Stimulated activated CD8-positive, alpha-beta memory T cell treated with anti-CD3 and anti-CD28 coated beads, Interleukin-4, amount 100 ng/mL, for 1 hour (primary cell): ENCODE results near the gene ZNF215.
"Not testable (repeated sequence)": the region's sequence is repeated elsewhere in the genome, so short reads cannot be mapped to it uniquely, and the experiment has no call there.

ENCODE experiments used
- DNase-seq, 2 donors: peaks; one replicate each; pipeline ENCODE4 v3.0.0-alpha.2; 2020; ENCODE audit warnings: low read depth in 2 of 2, low spot score in 1 of 2

ZNF215 gene

GRCh38 chr11:6932145-6932544, 5.9 kb downstream of the ZNF215 start:
- no peak for DNase-seq

- no peak for DNase-seq
Measured at GRCh38 chr11:6941970-6942369, 15.7 kb downstream of the ZNF215 start.

DNA sequence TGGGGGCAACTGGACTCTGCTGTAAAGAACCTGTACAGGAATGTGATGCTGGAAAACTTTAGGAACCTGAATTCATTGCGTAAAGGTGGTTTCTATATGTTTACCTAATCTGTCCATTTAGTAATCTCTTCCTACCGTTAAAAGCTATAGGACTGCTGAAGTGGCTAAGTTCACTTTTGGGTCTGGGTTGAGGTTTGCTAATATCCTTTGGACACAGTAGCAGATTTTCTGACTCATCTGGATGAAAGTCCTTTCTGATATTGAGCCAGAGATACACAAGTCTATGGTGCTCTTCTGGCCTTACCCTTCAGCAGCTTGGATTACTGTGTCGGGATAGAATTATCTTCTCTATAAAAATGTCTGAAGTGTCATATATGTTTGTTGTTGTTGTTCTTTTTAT, 16.9 kb downstream of the ZNF215 start:
- DNase-seq, result no peak

DNA sequence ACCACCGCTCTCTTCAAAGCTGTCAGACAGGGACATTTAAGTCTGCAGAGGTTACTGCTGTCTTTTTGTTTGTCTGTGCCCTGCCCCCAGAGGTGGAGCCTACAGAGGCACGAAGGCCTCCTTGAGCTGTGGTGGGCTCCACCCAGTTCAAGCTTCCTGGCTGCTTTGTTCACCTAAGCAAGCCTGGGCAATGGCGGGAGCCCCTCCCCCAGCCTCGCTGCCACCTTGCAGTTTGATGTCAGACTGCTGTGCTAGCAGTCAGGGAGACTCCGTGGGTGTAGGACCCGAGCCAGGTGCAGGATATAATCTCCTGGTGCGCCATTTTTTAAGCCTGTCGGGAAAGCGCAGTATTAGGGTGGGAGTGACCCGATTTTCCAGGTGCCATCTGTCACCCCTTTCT, 28.0 kb downstream of the ZNF215 start:
- DNase-seq, result not testable (repeated sequence)

GRCh38 chr11:6962141-6962540, 35.9 kb downstream of the ZNF215 start:
- DNase-seq, result no peak

DNA sequence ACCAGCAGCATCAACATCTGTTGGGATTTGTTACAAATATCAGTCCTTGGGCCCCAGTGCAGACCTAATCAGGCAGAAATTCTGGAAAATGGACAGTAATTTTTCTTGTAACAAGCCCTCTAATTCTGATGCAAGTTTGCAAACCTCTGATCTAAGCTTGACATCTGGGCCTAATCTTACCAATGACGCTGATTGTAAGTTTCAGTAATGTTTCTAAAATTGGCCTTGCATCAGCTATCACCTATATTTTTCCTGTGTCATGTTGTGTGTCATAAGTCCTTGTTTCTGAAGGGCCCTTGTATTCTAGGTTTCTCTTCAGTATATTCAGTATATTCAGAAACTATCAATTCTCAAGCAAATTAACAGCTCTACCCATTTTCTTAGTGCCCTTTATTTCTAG, 36.4 kb downstream of the ZNF215 start:
- no peak for DNase-seq

DNA sequence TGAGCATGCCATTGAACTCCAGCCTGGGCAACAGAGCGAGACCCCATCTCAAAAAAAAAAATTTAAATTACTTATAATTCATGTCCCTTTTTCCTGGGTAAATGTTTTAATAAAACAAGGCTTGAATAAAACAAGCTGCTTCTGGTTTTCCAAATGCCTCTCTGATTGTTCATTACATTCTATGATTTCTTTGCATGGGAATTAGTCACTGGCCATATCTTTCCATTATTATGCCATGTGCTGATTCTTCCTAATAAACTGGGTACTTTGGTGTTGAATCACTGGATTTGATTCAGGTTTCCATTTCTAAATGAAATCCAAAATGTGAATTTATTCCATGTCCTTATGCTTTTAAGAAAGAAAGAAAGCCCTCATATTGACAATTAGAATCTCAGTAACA, 42.6 kb downstream of the ZNF215 start:
- DNase-seq, result no peak

- DNase-seq, result not testable (repeated sequence)
Measured at GRCh38 chr11:6969854-6970253, 43.6 kb downstream of the ZNF215 start.

DNA sequence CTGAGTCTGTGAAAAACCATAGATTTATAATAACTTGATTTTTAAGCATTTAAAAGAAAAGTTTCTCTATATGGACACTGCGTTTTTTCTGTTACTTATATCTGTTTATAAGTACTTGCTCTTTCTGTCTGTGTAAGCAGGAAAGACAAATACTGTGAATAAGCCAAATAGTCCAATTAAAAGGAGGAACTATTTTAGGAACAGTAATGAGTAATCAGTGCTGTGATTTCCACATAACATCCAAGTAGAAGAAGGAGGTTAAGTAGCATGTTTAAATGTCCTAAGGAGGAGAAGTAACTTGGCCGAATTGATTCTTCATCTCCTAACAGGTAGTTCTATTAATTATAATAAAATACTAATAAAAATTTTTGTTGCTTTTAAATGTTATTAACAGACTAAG, 53.1 kb downstream of the ZNF215 start:
- no peak for DNase-seq

- DNase-seq, result no peak
Measured at GRCh38 chr11:6986487-6986886, 60.3 kb downstream of the ZNF215 start.

DNA sequence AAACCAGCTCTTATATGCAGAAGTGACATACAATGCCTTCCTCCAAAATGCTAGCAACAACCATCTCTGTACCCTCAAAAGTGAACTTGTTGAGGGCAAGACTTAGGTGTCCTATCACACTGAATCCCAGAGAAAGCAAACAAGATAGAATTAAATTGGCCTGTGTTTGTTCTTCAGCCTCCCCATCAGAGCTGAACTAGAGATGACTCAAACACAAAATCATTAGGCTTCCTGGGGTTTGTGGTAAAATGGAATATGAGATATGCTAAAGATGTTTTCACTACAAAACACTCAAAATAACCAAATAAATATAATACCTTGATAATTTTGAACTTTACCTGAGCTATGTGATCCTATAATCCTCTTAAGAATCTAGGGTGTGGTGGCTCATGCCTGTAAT, 62.3 kb downstream of the ZNF215 start:
- DNase-seq, result no peak

DNA sequence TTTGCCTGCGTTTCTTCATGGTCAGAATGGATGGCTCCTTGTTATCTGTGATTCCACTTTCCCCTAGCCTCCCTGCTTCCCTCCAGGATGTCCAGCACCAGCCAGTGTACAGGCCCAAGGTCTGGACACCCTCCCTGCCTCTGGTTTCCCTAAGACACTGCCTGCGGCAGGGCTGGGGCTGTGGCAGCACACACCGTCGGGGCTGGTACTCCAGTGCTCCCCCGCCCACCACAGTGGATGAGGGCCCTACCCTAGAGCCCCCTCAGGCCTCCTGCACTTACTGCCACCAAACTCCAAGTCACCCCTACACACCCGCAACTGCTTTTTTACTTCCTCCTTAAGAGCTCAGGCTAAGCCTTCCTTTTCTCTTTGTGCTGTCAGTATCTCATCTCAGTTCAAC, 65.0 kb downstream of the ZNF215 start:
- DNase-seq, result no peak

GRCh38 chr11:6992026-6992425, 65.8 kb downstream of the ZNF215 start:
- no peak for DNase-seq

GRCh38 chr11:6992457-6993417, 66.5 kb downstream of the ZNF215 start:
- DNase-seq, result no peak

- DNase-seq, result no peak
Measured at GRCh38 chr11:6995703-6996102, 69.5 kb downstream of the ZNF215 start.

GRCh38 chr11:7004482-7004881, 78.3 kb downstream of the ZNF215 start:
- DNase-seq, result no peak
